Astrocyte (in vitro differentiated cells and primary cell): ENCODE measurements around the gene PTPN6. TPM values are rescaled to one million over a fixed set of nuclear protein-coding genes. Genes with fewer than 3 reads are reported as not detected.
A peak's percentile ranks its signal among the peaks of the same experiment; 100 is the strongest.

ENCODE experiments used
- DNase-seq: peaks from one replicate; pipeline ENCODE4 v3.0.0-alpha.2; 2010; ENCODE audit warnings: low read depth
- FAIRE-seq: peaks from 2 replicates; lab custom pipeline; 2011; peaks lifted over from hg19 to GRCh38; lab: Jason Lieb, UNC
- H2AFZ ChIP-seq: 2 replicates; pipeline ENCODE4 v1.6.0; 2012; ENCODE audit warnings: low read depth, low read length, inconsistent platforms
- H3K27ac ChIP-seq: 2 replicates; pipeline ENCODE4 v1.5.1; 2011; ENCODE audit warnings: low read depth, low read length, inconsistent platforms
- H3K27me3 ChIP-seq: 2 replicates; pipeline ENCODE4 v1.6.0; 2011; ENCODE audit warnings: low read length, inconsistent platforms; ENCODE audit not compliant: insufficient read depth
- H3K36me3 ChIP-seq: 2 replicates; pipeline ENCODE4 v1.5.1; 2011; ENCODE audit warnings: low read length, inconsistent platforms; ENCODE audit not compliant: insufficient read depth
- H3K4me1 ChIP-seq: 2 replicates; pipeline ENCODE4 v1.5.1; 2011; ENCODE audit warnings: low read length, inconsistent platforms; ENCODE audit not compliant: insufficient read depth
- H3K4me2 ChIP-seq: 2 replicates; pipeline ENCODE4 v1.6.0; 2012; ENCODE audit warnings: low read length, inconsistent platforms
- H3K4me3 ChIP-seq: 2 replicates; pipeline ENCODE4 v1.5.1; 2011; ENCODE audit warnings: low read depth, mild to moderate bottlenecking, low read length, inconsistent platforms; ENCODE audit not compliant: insufficient read depth
- H3K79me2 ChIP-seq: 2 replicates; pipeline ENCODE4 v1.6.0; 2012; ENCODE audit warnings: mild to moderate bottlenecking, low read length, inconsistent platforms; ENCODE audit not compliant: insufficient read depth
- H3K9ac ChIP-seq: 2 replicates; pipeline ENCODE4 v1.6.0; 2012; ENCODE audit warnings: mild to moderate bottlenecking, low read length, inconsistent platforms
- H3K9me3 ChIP-seq: 2 replicates; pipeline ENCODE4 v1.5.1; 2012; ENCODE audit warnings: low read depth, mild to moderate bottlenecking, low read length, inconsistent platforms; ENCODE audit not compliant: insufficient read depth
- H4K20me1 ChIP-seq: 2 replicates; pipeline ENCODE4 v1.6.0; 2012; ENCODE audit warnings: low read length, inconsistent platforms; ENCODE audit not compliant: insufficient read depth
- H3K27ac Mint-ChIP-seq: one replicate; pipeline ENCODE4 v1.8.0; 2021; ENCODE audit warnings: mild to moderate bottlenecking, mixed read lengths; ENCODE audit not compliant: unreplicated experiment
- H3K27me3 Mint-ChIP-seq: one replicate; pipeline ENCODE4 v1.8.0; 2021; ENCODE audit warnings: low read depth, mixed read lengths; ENCODE audit not compliant: unreplicated experiment
- H3K36me3 Mint-ChIP-seq: one replicate; pipeline ENCODE4 v1.8.0; 2021; ENCODE audit warnings: low read depth, mixed read lengths; ENCODE audit not compliant: unreplicated experiment
- H3K4me1 Mint-ChIP-seq: one replicate; pipeline ENCODE4 v1.8.0; 2021; ENCODE audit warnings: low read depth, mixed read lengths; ENCODE audit not compliant: unreplicated experiment
- H3K4me3 Mint-ChIP-seq: one replicate; pipeline ENCODE4 v1.8.0; 2021; ENCODE audit warnings: mild to moderate bottlenecking, moderate library complexity, mixed read lengths; ENCODE audit not compliant: unreplicated experiment
- H3K9me3 Mint-ChIP-seq: one replicate; pipeline ENCODE4 v1.8.0; 2021; ENCODE audit warnings: mild to moderate bottlenecking, mixed read lengths; ENCODE audit not compliant: unreplicated experiment
- CTCF ChIP-seq: IDR thresholded peaks from 2 replicates; pipeline ENCODE4 v1.5.1; 2011; ENCODE audit warnings: low read depth, mild to moderate bottlenecking, inconsistent platforms, low read length, moderate library complexity; ENCODE audit not compliant: insufficient read depth
- EZH2 ChIP-seq: IDR thresholded peaks from 2 replicates; pipeline ENCODE4 v1.6.1; 2012; ENCODE audit warnings: mild to moderate bottlenecking, low read length, inconsistent platforms; ENCODE audit not compliant: insufficient read depth
- microRNA-seq: library from miRNA; unstranded; fragments of <30 nt; microRNA quantifications from one replicate; pipeline ENCODE4 v1.2.0, GENCODE V29; 2020
- total RNA-seq: library from RNA; stranded (reverse); gene quantifications from 2 replicates; pipeline ENCODE4 v1.2.1, GENCODE V29; 2021

PTPN6 gene
- total RNA-seq, 1 donor from 2014 or later, result 8.9 TPM

GRCh38 chr12:7006639-7007038 is 55.5 kb downstream of the PTPN6 start:
- no peak overlapping the region for H3K9ac ChIP-seq
- TF ChIP-seq CTCF (no peak), EZH2 (no peak)
- FAIRE-seq (no peak), DNase-seq (no peak)
- H3K36me3 Mint-ChIP-seq, result no peaks in the 10 kb centered on the region
- no peak overlapping the region for H3K4me2 ChIP-seq
- H3K9me3 ChIP-seq, result no peaks in the 10 kb centered on the region
- H3K27ac Mint-ChIP-seq, result no peak overlapping the region
- H3K27ac ChIP-seq, result no peak overlapping the region
- H3K4me3 ChIP-seq, result no peak overlapping the region
- no peak overlapping the region for H3K4me3 Mint-ChIP-seq
- H3K27me3 Mint-ChIP-seq, result no peaks in the 10 kb centered on the region
- no peaks in the 10 kb centered on the region for H3K4me1 Mint-ChIP-seq
- peaks cover 4% of the 10 kb centered on the region for H4K20me1 ChIP-seq
- H3K79me2 ChIP-seq, result no peaks in the 10 kb centered on the region
- no peaks in the 10 kb centered on the region for H3K27me3 ChIP-seq
- H3K9me3 Mint-ChIP-seq, result no peaks in the 10 kb centered on the region
- no peaks in the 10 kb centered on the region for H3K4me1 ChIP-seq
- peaks cover 2% of the 10 kb centered on the region for H3K36me3 ChIP-seq
- no peak overlapping the region for H2AFZ ChIP-seq

GRCh38 chr12:7008864-7009263 is 57.7 kb downstream of the PTPN6 start:
- Histone ChIP-seq H2AFZ (no peak overlapping the region), H4K20me1 (peaks cover 4% of the 10 kb centered on the region), H3K4me1 (no peaks in the 10 kb centered on the region), H3K9me3 (no peaks in the 10 kb centered on the region), H3K27ac (no peak overlapping the region), H3K36me3 (peaks cover 5% of the 10 kb centered on the region), H3K4me2 (no peak overlapping the region), H3K4me3 (no peak overlapping the region), H3K27me3 (no peaks in the 10 kb centered on the region), H3K9ac (no peak overlapping the region), H3K79me2 (no peaks in the 10 kb centered on the region)
- Mint-ChIP-seq H3K36me3 (peaks cover 2% of the 10 kb centered on the region), H3K9me3 (no peaks in the 10 kb centered on the region), H3K27me3 (no peaks in the 10 kb centered on the region), H3K4me3 (no peak overlapping the region), H3K27ac (no peak overlapping the region), H3K4me1 (no peaks in the 10 kb centered on the region)
- DNase-seq, result no peak
- TF ChIP-seq EZH2 (no peak), CTCF (no peak)
- FAIRE-seq, result no peak

GRCh38 chr12:7009512-7009911 is 58.4 kb downstream of the PTPN6 start:
- Histone ChIP-seq H3K4me3 (no peak overlapping the region), H3K27ac (no peak overlapping the region), H3K4me1 (no peaks in the 10 kb centered on the region), H4K20me1 (peaks cover 4% of the 10 kb centered on the region), H3K9ac (no peak overlapping the region), H3K36me3 (peaks cover 5% of the 10 kb centered on the region), H3K4me2 (no peak overlapping the region), H3K27me3 (no peaks in the 10 kb centered on the region), H2AFZ (no peak overlapping the region), H3K79me2 (no peaks in the 10 kb centered on the region), H3K9me3 (no peaks in the 10 kb centered on the region)
- Mint-ChIP-seq H3K9me3 (no peaks in the 10 kb centered on the region), H3K36me3 (peaks cover 2% of the 10 kb centered on the region), H3K4me3 (no peak overlapping the region), H3K27me3 (no peaks in the 10 kb centered on the region), H3K27ac (no peak overlapping the region), H3K4me1 (no peaks in the 10 kb centered on the region)
- FAIRE-seq (no peak), DNase-seq (no peak)
- TF ChIP-seq CTCF (no peak), EZH2 (no peak)

Small RNA genes within 50 kb of the gene (microRNA-seq; reads per million reads assigned to microRNA genes)
- gene MIR141 (1,252 reads per million, percentile 84 among the genes with 10 or more reads in this experiment), gene MIR200C (11,742 reads per million, percentile 96 among the genes with 10 or more reads in this experiment)

Other genes starting within 250 kb of the PTPN6 start
- gene COPS7A, start 227.3 kb upstream of the PTPN6 start, total RNA-seq, result 47.3 and 51.5 TPM in 2 replicates
- 302 and 316 TPM in 2 replicates for gene MLF2, start 198.2 kb upstream of the PTPN6 start, total RNA-seq
- 504 and 510 TPM in 2 replicates for gene PTMS, start 185.0 kb upstream of the PTPN6 start, total RNA-seq
- gene LAG3, start 178.8 kb upstream of the PTPN6 start, total RNA-seq, result 2.0 TPM in 2 replicates
- gene CD4, start 161.8 kb upstream of the PTPN6 start, total RNA-seq, result 0.54 and 0.72 TPM in 2 replicates
- gene GPR162, start 129.5 kb upstream of the PTPN6 start, total RNA-seq, result 6.0 and 6.2 TPM in 2 replicates
- 101 and 123 TPM in 2 replicates for gene P3H3, start 122.9 kb upstream of the PTPN6 start, total RNA-seq
- gene GNB3, start 110.4 kb upstream of the PTPN6 start, total RNA-seq, result 14.5 and 16.6 TPM in 2 replicates
- gene CDCA3, start 100.1 kb upstream of the PTPN6 start, total RNA-seq, result 2.3 and 3.2 TPM in 2 replicates
- 144 and 146 TPM in 2 replicates for gene USP5, start 99.2 kb upstream of the PTPN6 start, total RNA-seq
- gene TPI1, start 83.8 kb upstream of the PTPN6 start, total RNA-seq, result 722 and 791 TPM in 2 replicates
- gene SPSB2, start 78.1 kb upstream of the PTPN6 start, total RNA-seq, result 4.9 and 6.2 TPM in 2 replicates
- 5.0 and 5.2 TPM in 2 replicates for gene LRRC23, start 46.5 kb upstream of the PTPN6 start, total RNA-seq
- gene ENO2, start 36.8 kb upstream of the PTPN6 start, total RNA-seq, result 46.4 and 47.7 TPM in 2 replicates
- gene ATN1, start 23.4 kb upstream of the PTPN6 start, total RNA-seq, result 94.9 and 97.8 TPM in 2 replicates
- gene RNU7-1, start 7.5 kb upstream of the PTPN6 start, total RNA-seq, result not detected in 2 replicates
- gene C12orf57, start 7.3 kb upstream of the PTPN6 start, total RNA-seq, result 117 and 123 TPM in 2 replicates
- 171 and 176 TPM in 2 replicates for gene PHB2, start 19.3 kb downstream of the PTPN6 start, total RNA-seq
- gene EMG1, start 19.6 kb downstream of the PTPN6 start, total RNA-seq, result 38.6 and 39.1 TPM in 2 replicates
- 26.2 and 27.6 TPM in 2 replicates for gene LPCAT3, start 67.1 kb downstream of the PTPN6 start, total RNA-seq
- 5.2 and 6.2 TPM in 2 replicates for gene C1S, start 109.4 kb downstream of the PTPN6 start, total RNA-seq
- gene C1R, start 141.1 kb downstream of the PTPN6 start, total RNA-seq, result 0.86 and 1.6 TPM in 2 replicates
- 11.0 and 12.1 TPM in 2 replicates for gene C1RL, start 157.9 kb downstream of the PTPN6 start, total RNA-seq
- gene RBP5, start 177.5 kb downstream of the PTPN6 start, total RNA-seq, result not detected in 2 replicates
- gene CLSTN3, start 179.0 kb downstream of the PTPN6 start, total RNA-seq, result 26.7 and 29.6 TPM in 2 replicates
- 21.5 and 22.5 TPM in 2 replicates for gene PEX5, start 238.3 kb downstream of the PTPN6 start, total RNA-seq